Epithelial cell of prostate (primary cell): Measurements from ENCODE around the gene FAM89B.
A peak's percentile ranks its signal among the peaks of the same experiment; 100 is the strongest.

Experiments used
- DNase-seq: peaks from one replicate; pipeline ENCODE4 v3.0.0-alpha.2; 2011; ENCODE audit warnings: low read depth, low spot score
- H3K27ac ChIP-seq: fragments of 450-650 bp; 2 replicates; pipeline ENCODE4 v1.5.1; 2017; ENCODE audit warnings: mild to moderate bottlenecking

Gene FAM89B

GRCh38 chr11:65569973-65570918 is 2.1 kb upstream of the FAM89B start, which contains the start of gene ZNRD2:
Gene ZNRD2, plus strand, starts transcription at chr11:65570477. Its CDS starts 15 bp downstream, at chr11:65570492.
- DNase-seq = peak; percentile 93
- peak within 1 kb of the TSS; percentile 96 for H3K27ac ChIP-seq

GRCh38 chr11:65571420-65571819 is 918 bp upstream of the FAM89B start:
- DNase-seq = no peak
- peak overlapping the region; percentile 96 for H3K27ac ChIP-seq

GRCh38 chr11:65571940-65572339 is 398 bp upstream of the FAM89B start:
- no peak for DNase-seq

GRCh38 chr11:65573391-65574079 is 1.2 kb downstream of the FAM89B start:
- DNase-seq = no peak
- peak overlapping the region; percentile 96 for H3K27ac ChIP-seq

More at GRCh38 chr11:65571940-65572339, 398 bp upstream of the FAM89B start:
- H3K27ac ChIP-seq = peak overlapping the region; percentile 96

GRCh38 chr11:65574109-65574810 is 1.9 kb downstream of the FAM89B start:
- H3K27ac ChIP-seq = peak overlapping the region; percentile 96
- no peak for DNase-seq

GRCh38 chr11:65574811-65575567 is 2.7 kb downstream of the FAM89B start:
- no peak for DNase-seq
- peak overlapping the region; percentile 96 for H3K27ac ChIP-seq

GRCh38 chr11:65575568-65576231 is 3.4 kb downstream of the FAM89B start, which contains the start of gene EHBP1L1:
Gene EHBP1L1, plus strand, starts transcription at chr11:65576053. Its CDS starts 250 bp downstream, at chr11:65576303.
- no peak for DNase-seq
- H3K27ac ChIP-seq = peak within 1 kb of the TSS; percentile 96

- peak overlapping the region; percentile 96 for H3K27ac ChIP-seq
Observed at GRCh38 chr11:65576232-65576866, 4.0 kb downstream of the FAM89B start.

GRCh38 chr11:65576867-65577755 is 4.8 kb downstream of the FAM89B start:
- no peak for DNase-seq
- peak overlapping the region; percentile 96 for H3K27ac ChIP-seq

More at GRCh38 chr11:65576232-65576866, 4.0 kb downstream of the FAM89B start:
- no peak for DNase-seq

GRCh38 chr11:65577756-65578109 is 5.4 kb downstream of the FAM89B start:
- peak overlapping the region; percentile 96 for H3K27ac ChIP-seq
- no peak for DNase-seq

- H3K27ac ChIP-seq = peak overlapping the region; percentile 96
- no peak for DNase-seq
Observed at GRCh38 chr11:65578134-65578533, 5.8 kb downstream of the FAM89B start.

- no peak overlapping the region for H3K27ac ChIP-seq
- no peak for DNase-seq
Observed at GRCh38 chr11:65578667-65579066, 6.3 kb downstream of the FAM89B start.

GRCh38 chr11:65579291-65579690 is 7.0 kb downstream of the FAM89B start:
- DNase-seq = no peak
- H3K27ac ChIP-seq = no peak overlapping the region

- DNase-seq = no peak
- H3K27ac ChIP-seq = no peak overlapping the region
Observed at GRCh38 chr11:65580031-65580692, 7.8 kb downstream of the FAM89B start.

- DNase-seq = no peak
- H3K27ac ChIP-seq = no peak overlapping the region
Observed at GRCh38 chr11:65580756-65581155, 8.4 kb downstream of the FAM89B start.

- no peak overlapping the region for H3K27ac ChIP-seq
- DNase-seq = no peak
Observed at GRCh38 chr11:65581928-65582327, 9.6 kb downstream of the FAM89B start.

GRCh38 chr11:65583589-65583988 is 11.3 kb downstream of the FAM89B start:
- H3K27ac ChIP-seq = no peak overlapping the region
- DNase-seq = no peak
